ENCODE results near the gene SCYGR4. TPM values are rescaled to one million over a fixed set of nuclear protein-coding genes. Genes with fewer than 3 reads are reported as not detected.
"Not testable (repeated sequence)": the region's sequence is repeated elsewhere in the genome, so short reads cannot be mapped to it uniquely, and the experiment has no call there.

Gene SCYGR4
- not detected in 2 replicates for total RNA-seq (2014; rRNA removed; shearing (Covaris generic))

- DNase-seq (ENCODE audit: low spot score) = no peak
- in situ Hi-C loops (cut with HindIII; ENCODE audit: low sequenced_read_pairs) = no loop called here
Measured at GRCh38 chr2:227617316-227618230, at the start of gene SCYGR4. SCYGR4 (plus strand) TSS chr2:227617498; CDS start chr2:227617498, 0 bp downstream.

GRCh38 chr2:227568852-227569169 is 48.5 kb upstream of the SCYGR4 start:
- in situ Hi-C loops (cut with HindIII; ENCODE audit: low sequenced_read_pairs) = no loop called here
- no peak for DNase-seq (ENCODE audit: low spot score)

GRCh38 chr2:227570615-227571014 is 46.7 kb upstream of the SCYGR4 start:
- in situ Hi-C loops (cut with HindIII; ENCODE audit: low sequenced_read_pairs) = no loop called here
- no peak for DNase-seq (ENCODE audit: low spot score)

- no peak for DNase-seq (ENCODE audit: low spot score)
- in situ Hi-C loops (cut with HindIII; ENCODE audit: low sequenced_read_pairs) = no loop called here
Measured at GRCh38 chr2:227576110-227576509, 41.2 kb upstream of the SCYGR4 start.

GRCh38 chr2:227576812-227577211 is 40.5 kb upstream of the SCYGR4 start:
- in situ Hi-C loops (cut with HindIII; ENCODE audit: low sequenced_read_pairs) = no loop called here
- no peak for DNase-seq (ENCODE audit: low spot score)

- no peak for DNase-seq (ENCODE audit: low spot score)
- in situ Hi-C loops (cut with HindIII; ENCODE audit: low sequenced_read_pairs) = no loop called here
Measured at GRCh38 chr2:227577555-227577954, 39.7 kb upstream of the SCYGR4 start.

- in situ Hi-C loops (cut with HindIII; ENCODE audit: low sequenced_read_pairs) = no loop called here
- DNase-seq (ENCODE audit: low spot score) = no peak
Measured at GRCh38 chr2:227578642-227579041, 38.7 kb upstream of the SCYGR4 start.

GRCh38 chr2:227579791-227580190 is 37.5 kb upstream of the SCYGR4 start:
- in situ Hi-C loops (cut with HindIII; ENCODE audit: low sequenced_read_pairs) = no loop called here
- no peak for DNase-seq (ENCODE audit: low spot score)

GRCh38 chr2:227582369-227582768 is 34.9 kb upstream of the SCYGR4 start:
- no peak for DNase-seq (ENCODE audit: low spot score)
- in situ Hi-C loops (cut with HindIII; ENCODE audit: low sequenced_read_pairs) = no loop called here

GRCh38 chr2:227592694-227593387 is 24.5 kb upstream of the SCYGR4 start:
- DNase-seq (ENCODE audit: low spot score) = no peak
- in situ Hi-C loops (cut with HindIII; ENCODE audit: low sequenced_read_pairs) = no loop called here

GRCh38 chr2:227595797-227596196 is 21.5 kb upstream of the SCYGR4 start:
- no peak for DNase-seq (ENCODE audit: low spot score)
- in situ Hi-C loops (cut with HindIII; ENCODE audit: low sequenced_read_pairs) = no loop called here

- DNase-seq (ENCODE audit: low spot score) = no peak
- in situ Hi-C loops (cut with HindIII; ENCODE audit: low sequenced_read_pairs) = no loop called here
Measured at GRCh38 chr2:227597036-227597435, 20.3 kb upstream of the SCYGR4 start.

- in situ Hi-C loops (cut with HindIII; ENCODE audit: low sequenced_read_pairs) = no loop called here
- DNase-seq (ENCODE audit: low spot score) = no peak
Measured at GRCh38 chr2:227597998-227598397, 19.3 kb upstream of the SCYGR4 start.

GRCh38 chr2:227598835-227599503 is 18.3 kb upstream of the SCYGR4 start, which contains the start of gene SCYGR2:
SCYGR2 (plus strand) TSS chr2:227598893; CDS start chr2:227598893, 0 bp downstream.
- in situ Hi-C loops (cut with HindIII; ENCODE audit: low sequenced_read_pairs); DNase-seq (ENCODE audit: low spot score): not testable (repeated sequence)

GRCh38 chr2:227602358-227602757 is 14.9 kb upstream of the SCYGR4 start:
- in situ Hi-C loops (cut with HindIII; ENCODE audit: low sequenced_read_pairs) = no loop called here
- DNase-seq (ENCODE audit: low spot score) = no peak

GRCh38 chr2:227606476-227606875 is 10.8 kb upstream of the SCYGR4 start:
- DNase-seq (ENCODE audit: low spot score) = no peak
- in situ Hi-C loops (cut with HindIII; ENCODE audit: low sequenced_read_pairs) = no loop called here

- no peak for DNase-seq (ENCODE audit: low spot score)
- in situ Hi-C loops (cut with HindIII; ENCODE audit: low sequenced_read_pairs) = no loop called here
Measured at GRCh38 chr2:227607941-227608340, 9.4 kb upstream of the SCYGR4 start.

GRCh38 chr2:227608561-227609338 is 8.5 kb upstream of the SCYGR4 start:
- in situ Hi-C loops (cut with HindIII; ENCODE audit: low sequenced_read_pairs) = no loop called here
- DNase-seq (ENCODE audit: low spot score) = no peak

- DNase-seq (ENCODE audit: low spot score) = no peak
- in situ Hi-C loops (cut with HindIII; ENCODE audit: low sequenced_read_pairs) = no loop called here
Measured at GRCh38 chr2:227610123-227610522, 7.2 kb upstream of the SCYGR4 start.

Data from G401 (cell line).